NB4 (cell line): ENCODE results near the gene GARIN5A.

Source experiments
- DNase-seq: peaks from one replicate; pipeline ENCODE4 v3.0.0; 2010; ENCODE audit warnings: low read depth
- H3K4me3 ChIP-seq: one replicate; pipeline ENCODE4 v1.5.1; 2011; ENCODE audit warnings: mild to moderate bottlenecking, low read depth, low read length, moderate library complexity
- CTCF ChIP-seq: IDR thresholded peaks from one replicate; pipeline ENCODE4 v1.5.1; 2012; ENCODE audit warnings: low read depth, low read length
- MAX ChIP-seq: IDR thresholded peaks from 2 replicates; pipeline ENCODE4 v1.6.1; 2011; ENCODE audit warnings: low read depth, low read length
- MYC ChIP-seq: IDR thresholded peaks from 2 replicates; pipeline ENCODE4 v1.6.1; 2011; ENCODE audit warnings: low read depth, low read length
- POLR2A ChIP-seq: IDR thresholded peaks from 2 replicates; pipeline ENCODE4 v1.6.1; 2011; ENCODE audit warnings: mild to moderate bottlenecking; ENCODE audit not compliant: insufficient read length; ENCODE audit errors: extremely low read depth

Gene GARIN5A

GRCh38 chr19:50486823-50487515 lies 10.3 kb upstream of the GARIN5A start:
- no peak overlapping the region for H3K4me3 ChIP-seq
- TF ChIP-seq CTCF (peak; percentile 52), MYC (no peak), MAX (no peak), POLR2A (no peak)
- DNase-seq = peak; percentile 58

GRCh38 chr19:50485284-50485955 lies 8.8 kb upstream of the GARIN5A start:
- no peak for DNase-seq
- H3K4me3 ChIP-seq = no peak overlapping the region
- TF ChIP-seq MAX (no peak), MYC (no peak), POLR2A (no peak), CTCF (no peak)

GRCh38 chr19:50482916-50483315 lies 6.3 kb upstream of the GARIN5A start:
- TF ChIP-seq CTCF (no peak), POLR2A (no peak), MAX (no peak), MYC (no peak)
- no peak overlapping the region for H3K4me3 ChIP-seq
- DNase-seq = no peak

- DNase-seq = no peak
- TF ChIP-seq POLR2A (no peak), MYC (no peak), CTCF (no peak)
- no peak overlapping the region for H3K4me3 ChIP-seq
These were observed 5.7 kb upstream of the GARIN5A start for GRCh38 chr19:50482271-50482855.

GRCh38 chr19:50481351-50482149 lies 4.9 kb upstream of the GARIN5A start:
- no peak for DNase-seq
- no peak for TF ChIP-seq MAX
- no peak overlapping the region for H3K4me3 ChIP-seq
